NCI-H146 treated with DMSO at 0.1 percent for 48 hours (cell line): ENCODE results near the gene CASP8.

Experiments used
- DNase-seq: peaks from one replicate; lab custom pipeline; 2025; ENCODE audit not compliant: unreplicated experiment; lab: John Stamatoyannopoulos, UW

CASP8 gene

GRCh38 chr2:201242571-201243277 is 17.6 kb upstream of the CASP8 start:
- DNase-seq, result no peak

- no peak for DNase-seq
Observed at GRCh38 chr2:201244829-201245228, 15.5 kb upstream of the CASP8 start.

- no peak for DNase-seq
Observed at GRCh38 chr2:201246280-201246679, 14.1 kb upstream of the CASP8 start.

- DNase-seq, result no peak
Observed at GRCh38 chr2:201248288-201248844, 12.0 kb upstream of the CASP8 start.

GRCh38 chr2:201249889-201250288 is 10.4 kb upstream of the CASP8 start:
- no peak for DNase-seq

GRCh38 chr2:201250741-201251140 is 9.6 kb upstream of the CASP8 start:
- DNase-seq, result no peak

GRCh38 chr2:201254081-201254730 is 6.1 kb upstream of the CASP8 start:
- no peak for DNase-seq

GRCh38 chr2:201255408-201256033 is 4.8 kb upstream of the CASP8 start:
- no peak for DNase-seq

- DNase-seq, result no peak
Observed at GRCh38 chr2:201256082-201256481, 4.3 kb upstream of the CASP8 start.

- DNase-seq, result peak; percentile 25
Observed at GRCh38 chr2:201257381-201257955, 2.9 kb upstream of the CASP8 start.

- peak; percentile 25 for DNase-seq
Observed at GRCh38 chr2:201257956-201258665, 2.2 kb upstream of the CASP8 start.

- no peak for DNase-seq
Observed at GRCh38 chr2:201258666-201259615, 1.4 kb upstream of the CASP8 start.

GRCh38 chr2:201261471-201261870 is 1.1 kb downstream of the CASP8 start:
- DNase-seq, result no peak

GRCh38 chr2:201261906-201262305 is 1.6 kb downstream of the CASP8 start:
- no peak for DNase-seq

- no peak for DNase-seq
Observed at GRCh38 chr2:201262718-201263117, 2.4 kb downstream of the CASP8 start.

- DNase-seq, result no peak
Observed at GRCh38 chr2:201263779-201264178, 3.4 kb downstream of the CASP8 start.

GRCh38 chr2:201264472-201265173 is 4.3 kb downstream of the CASP8 start:
- DNase-seq, result no peak

- no peak for DNase-seq
Observed at GRCh38 chr2:201266629-201267028, 6.3 kb downstream of the CASP8 start.

- no peak for DNase-seq
Observed at GRCh38 chr2:201267278-201268030, 7.1 kb downstream of the CASP8 start.
